ENCODE results near the gene PLXNA2. TPM values are rescaled to one million over a fixed set of nuclear protein-coding genes. Genes with fewer than 3 reads are reported as not detected.

PLXNA2 gene
- total RNA-seq, 1 experiment from 2014 or later = 0.06 TPM

DNA sequence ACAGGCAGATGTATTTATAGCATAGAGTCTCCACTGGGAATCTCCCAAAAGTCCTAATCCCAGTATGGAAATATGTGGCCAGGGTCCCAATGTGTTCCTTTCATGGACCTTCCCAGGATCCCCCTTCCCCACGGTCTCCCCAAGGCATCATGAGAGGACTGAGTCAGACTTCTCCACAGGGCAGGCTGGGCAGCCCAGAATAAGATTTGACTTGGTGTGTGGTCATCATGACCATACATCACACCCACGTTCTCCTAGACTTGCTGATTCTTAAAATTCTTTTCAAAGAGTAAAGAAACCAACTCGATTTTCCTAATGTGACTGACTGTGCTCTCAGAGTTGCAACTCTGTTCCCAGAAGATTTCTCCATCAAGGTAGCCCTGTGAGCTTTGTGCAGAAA, 239.3 kb downstream of the PLXNA2 start:
- ChIA-PET CTCF (no interaction called here), POLR2A (ENCODE audit: low non-redundant PET) (no interaction called here)
- Histone ChIP-seq H3K36me3 (ENCODE audit: insufficient read depth, low read length, poor library complexity, severe bottlenecking) (no peaks in the 10 kb centered on the region), H3K27ac (ENCODE audit: low read depth, low read length, poor library complexity, severe bottlenecking) (no peak overlapping the region), H3K4me3 (ENCODE audit: low read depth, low read length, poor library complexity, severe bottlenecking) (no peak overlapping the region), H3K9me3 (ENCODE audit: low read depth, low read length, poor library complexity, severe bottlenecking) (no peaks in the 10 kb centered on the region), H3K4me1 (ENCODE audit: insufficient read depth, low read length, poor library complexity, severe bottlenecking) (no peaks in the 10 kb centered on the region), H3K27me3 (replicated peaks; ENCODE audit: insufficient read depth, low read depth, low read length, poor library complexity) (peaks cover 7% of the 10 kb centered on the region)
- BruUV-seq (replicated peaks) = no TSS peak
- no peak for DNase-seq (ENCODE audit: low spot score)
- intact Hi-C loops (cut with micrococcal nuclease; ENCODE audit: unreplicated experiment) = no loop called here
- no peak for TF ChIP-seq EZH2 (IDR thresholded peaks at IDR 0.05; ENCODE audit: borderline replicate concordance, low read depth, low read length, poor library complexity, severe bottlenecking)
- TF ChIP-seq, protein P1, sequence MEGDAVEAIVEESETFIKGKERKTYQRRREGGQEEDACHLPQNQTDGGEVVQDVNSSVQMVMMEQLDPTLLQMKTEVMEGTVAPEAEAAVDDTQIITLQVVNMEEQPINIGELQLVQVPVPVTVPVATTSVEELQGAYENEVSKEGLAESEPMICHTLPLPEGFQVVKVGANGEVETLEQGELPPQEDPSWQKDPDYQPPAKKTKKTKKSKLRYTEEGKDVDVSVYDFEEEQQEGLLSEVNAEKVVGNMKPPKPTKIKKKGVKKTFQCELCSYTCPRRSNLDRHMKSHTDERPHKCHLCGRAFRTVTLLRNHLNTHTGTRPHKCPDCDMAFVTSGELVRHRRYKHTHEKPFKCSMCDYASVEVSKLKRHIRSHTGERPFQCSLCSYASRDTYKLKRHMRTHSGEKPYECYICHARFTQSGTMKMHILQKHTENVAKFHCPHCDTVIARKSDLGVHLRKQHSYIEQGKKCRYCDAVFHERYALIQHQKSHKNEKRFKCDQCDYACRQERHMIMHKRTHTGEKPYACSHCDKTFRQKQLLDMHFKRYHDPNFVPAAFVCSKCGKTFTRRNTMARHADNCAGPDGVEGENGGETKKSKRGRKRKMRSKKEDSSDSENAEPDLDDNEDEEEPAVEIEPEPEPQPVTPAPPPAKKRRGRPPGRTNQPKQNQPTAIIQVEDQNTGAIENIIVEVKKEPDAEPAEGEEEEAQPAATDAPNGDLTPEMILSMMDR (conservative IDR thresholded peaks at IDR 0.05; ENCODE audit: low read depth, low read length) = no peak

DNA sequence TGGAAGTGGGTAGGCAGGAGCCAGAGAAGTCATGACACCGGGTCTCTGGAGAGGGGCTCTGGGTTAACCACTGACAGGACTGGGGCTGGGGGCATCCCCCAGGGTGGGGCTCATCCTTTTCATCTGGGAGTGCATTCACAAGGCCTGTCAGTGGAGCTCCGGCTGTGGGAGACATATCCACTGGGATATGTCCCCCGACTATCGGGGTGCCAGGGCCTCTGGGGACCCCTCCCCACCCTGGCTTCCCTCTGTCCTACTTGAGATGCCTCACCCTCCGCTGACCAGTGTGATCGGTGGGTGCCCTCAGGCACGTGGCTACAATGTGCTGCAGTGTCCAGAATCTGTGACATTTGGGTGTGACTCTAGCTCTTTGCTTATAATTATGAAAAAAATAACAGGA, 240.9 kb downstream of the PLXNA2 start:
- TF ChIP-seq EZH2 (IDR thresholded peaks at IDR 0.05; ENCODE audit: borderline replicate concordance, low read depth, low read length, poor library complexity, severe bottlenecking) = no peak
- TF ChIP-seq, protein P1 (conservative IDR thresholded peaks at IDR 0.05; ENCODE audit: low read depth, low read length) = no peak
- no peak for DNase-seq (ENCODE audit: low spot score)
- no peak overlapping the region for H3K4me3 ChIP-seq (ENCODE audit: low read depth, low read length, poor library complexity, severe bottlenecking)
- no peaks in the 10 kb centered on the region for H3K36me3 ChIP-seq (ENCODE audit: insufficient read depth, low read length, poor library complexity, severe bottlenecking)
- POLR2A ChIA-PET (ENCODE audit: low non-redundant PET) = no interaction called here
- H3K27me3 ChIP-seq (replicated peaks; ENCODE audit: insufficient read depth, low read depth, low read length, poor library complexity) = no peaks in the 10 kb centered on the region
- no TSS peak for BruUV-seq (replicated peaks)
- no peak overlapping the region for H3K27ac ChIP-seq (ENCODE audit: low read depth, low read length, poor library complexity, severe bottlenecking)
- CTCF ChIA-PET = no interaction called here
- no peaks in the 10 kb centered on the region for H3K4me1 ChIP-seq (ENCODE audit: insufficient read depth, low read length, poor library complexity, severe bottlenecking)
- H3K9me3 ChIP-seq (ENCODE audit: low read depth, low read length, poor library complexity, severe bottlenecking) = no peaks in the 10 kb centered on the region
- intact Hi-C loops (cut with micrococcal nuclease; ENCODE audit: unreplicated experiment) = no loop called here

DNA sequence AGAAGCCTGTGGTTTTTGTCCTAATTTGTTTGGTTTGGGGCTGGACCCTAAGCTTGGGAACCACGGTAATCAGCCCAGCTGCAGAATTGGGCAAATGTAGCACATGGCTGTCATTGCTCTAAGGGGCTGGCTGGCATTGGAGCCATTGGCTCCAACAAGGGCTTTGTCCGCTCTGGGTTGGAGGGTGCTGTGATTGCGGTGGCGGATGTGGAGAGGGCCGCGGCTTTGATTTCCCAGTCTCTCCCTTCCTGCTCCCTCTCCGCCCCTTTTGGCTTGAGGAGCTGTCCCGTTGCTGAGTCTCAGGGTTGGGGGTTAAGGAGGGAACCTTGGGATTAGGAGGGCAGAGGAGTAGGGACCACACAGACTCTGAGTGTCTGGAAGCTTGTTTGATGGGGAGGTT, 241.5 kb downstream of the PLXNA2 start:
- ChIA-PET POLR2A (ENCODE audit: low non-redundant PET) (no interaction called here), CTCF (no interaction called here)
- Histone ChIP-seq H3K4me1 (ENCODE audit: insufficient read depth, low read length, poor library complexity, severe bottlenecking) (no peaks in the 10 kb centered on the region), H3K9me3 (ENCODE audit: low read depth, low read length, poor library complexity, severe bottlenecking) (no peaks in the 10 kb centered on the region), H3K27ac (ENCODE audit: low read depth, low read length, poor library complexity, severe bottlenecking) (no peak overlapping the region), H3K27me3 (replicated peaks; ENCODE audit: insufficient read depth, low read depth, low read length, poor library complexity) (no peaks in the 10 kb centered on the region), H3K4me3 (ENCODE audit: low read depth, low read length, poor library complexity, severe bottlenecking) (no peak overlapping the region), H3K36me3 (ENCODE audit: insufficient read depth, low read length, poor library complexity, severe bottlenecking) (no peaks in the 10 kb centered on the region)
- no peak for TF ChIP-seq EZH2 (IDR thresholded peaks at IDR 0.05; ENCODE audit: borderline replicate concordance, low read depth, low read length, poor library complexity, severe bottlenecking)
- TF ChIP-seq, protein P1 (conservative IDR thresholded peaks at IDR 0.05; ENCODE audit: low read depth, low read length) = no peak
- no TSS peak for BruUV-seq (replicated peaks)
- intact Hi-C loops (cut with micrococcal nuclease; ENCODE audit: unreplicated experiment) = no loop called here
- DNase-seq (ENCODE audit: low spot score) = no peak
